HG03097 (cell line): Measurements from ENCODE around the gene ADAMTS17.
"Not testable (repeated sequence)": the region's sequence is repeated elsewhere in the genome, so short reads cannot be mapped to it uniquely, and the experiment has no call there.

Experiments
- ATAC-seq: cut with Tn5 transposase; IDR thresholded peaks from one replicate; pipeline ENCODE4 v1.9.1; 2021; ENCODE audit not compliant: unreplicated experiment, low FRiP score

ADAMTS17 gene

DNA sequence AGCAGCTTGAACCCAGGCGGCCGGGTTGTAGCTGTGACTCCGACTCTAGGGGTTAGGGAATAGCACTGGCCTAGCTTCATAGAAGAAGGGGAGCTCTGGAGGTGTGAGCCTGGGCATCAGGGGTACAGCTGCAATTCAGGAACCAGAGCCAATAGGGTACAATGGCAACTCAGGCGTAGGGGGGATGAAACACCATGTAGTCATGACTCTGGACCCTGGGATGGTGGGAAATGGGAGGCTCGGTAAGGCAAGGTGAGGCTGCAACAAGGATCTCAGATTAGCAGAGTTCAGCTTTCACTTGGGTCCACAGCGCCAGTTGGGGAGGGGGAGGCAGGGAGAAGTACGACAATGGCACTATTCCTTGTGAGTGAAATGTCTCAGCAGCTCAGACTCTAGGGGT lies 398.3 kb downstream of the ADAMTS17 start:
- ATAC-seq: no peak

- ATAC-seq: no peak
These were observed 408.9 kb downstream of the ADAMTS17 start for GRCh38 chr15:99932676-99933402.

DNA sequence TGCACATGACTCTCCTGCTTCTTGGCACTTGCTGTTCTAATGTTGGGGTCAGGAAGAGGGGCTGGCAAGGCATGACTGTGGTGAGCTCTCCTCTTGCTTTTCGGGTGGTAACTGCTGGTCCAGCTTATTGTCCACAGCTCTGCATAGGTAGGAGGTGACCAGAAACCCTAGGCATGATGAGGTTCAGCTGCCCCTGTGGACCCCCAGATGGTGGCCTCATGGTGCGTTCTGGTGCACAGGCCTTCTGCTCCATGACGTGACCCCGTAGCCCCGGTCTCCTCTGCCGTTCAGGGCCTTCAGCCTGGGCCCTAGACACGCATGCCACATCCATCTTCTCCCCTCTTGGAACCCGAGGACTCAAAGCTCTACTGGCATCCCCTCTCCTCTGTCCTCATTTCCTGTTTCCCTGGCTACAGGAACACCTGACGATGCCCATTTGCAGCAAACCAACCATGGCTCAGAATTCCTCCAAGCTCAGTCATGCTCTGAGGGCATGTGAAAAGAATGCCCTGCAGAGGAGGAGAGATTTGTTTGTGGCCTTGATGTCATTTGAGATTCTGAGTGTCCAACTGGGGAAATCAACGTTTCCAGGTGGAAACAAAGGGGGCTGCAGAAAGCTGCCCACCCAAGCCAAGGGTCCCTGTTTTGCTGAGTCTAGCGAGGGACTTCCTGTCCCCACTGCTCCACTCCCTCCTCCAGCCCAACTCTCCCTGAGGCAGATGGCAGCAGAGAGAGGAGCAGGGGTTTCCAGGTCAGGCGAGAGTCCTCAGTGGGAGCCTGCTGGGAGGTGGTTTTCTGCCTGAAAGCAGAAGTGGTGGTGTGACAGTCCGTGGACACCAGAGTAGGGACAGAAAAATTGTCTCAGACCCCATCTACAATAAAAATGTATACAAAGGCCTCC lies 409.8 kb downstream of the ADAMTS17 start:
- no peak for ATAC-seq

DNA sequence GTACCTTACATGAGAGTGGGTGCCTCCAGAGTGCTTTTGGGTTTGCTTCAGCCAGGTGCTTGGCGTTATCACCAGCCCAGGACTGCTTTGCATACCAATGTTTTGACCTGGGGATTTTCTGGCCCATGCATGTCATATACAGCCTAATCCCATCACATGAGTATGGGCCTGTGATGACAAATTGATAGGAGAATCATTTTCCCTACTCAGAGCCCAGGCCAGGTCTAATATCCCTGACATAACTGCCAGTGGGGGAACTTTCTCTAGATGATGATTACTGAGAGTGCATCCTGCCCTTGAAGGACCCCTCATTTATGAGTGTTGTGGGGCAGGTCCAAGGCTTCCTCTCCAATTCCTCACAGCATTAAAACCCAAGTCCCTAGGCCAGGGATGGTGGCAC lies 411.1 kb downstream of the ADAMTS17 start:
- ATAC-seq: no peak

- ATAC-seq: no peak
These were observed 412.5 kb downstream of the ADAMTS17 start for GRCh38 chr15:99929266-99929665.

GRCh38 chr15:99928429-99928981 lies 413.3 kb downstream of the ADAMTS17 start:
- peak; percentile 74 for ATAC-seq

- not testable (repeated sequence) for ATAC-seq
These were observed 415.2 kb downstream of the ADAMTS17 start for GRCh38 chr15:99926532-99926931.

- ATAC-seq: no peak
These were observed 415.9 kb downstream of the ADAMTS17 start for GRCh38 chr15:99925661-99926461.

DNA sequence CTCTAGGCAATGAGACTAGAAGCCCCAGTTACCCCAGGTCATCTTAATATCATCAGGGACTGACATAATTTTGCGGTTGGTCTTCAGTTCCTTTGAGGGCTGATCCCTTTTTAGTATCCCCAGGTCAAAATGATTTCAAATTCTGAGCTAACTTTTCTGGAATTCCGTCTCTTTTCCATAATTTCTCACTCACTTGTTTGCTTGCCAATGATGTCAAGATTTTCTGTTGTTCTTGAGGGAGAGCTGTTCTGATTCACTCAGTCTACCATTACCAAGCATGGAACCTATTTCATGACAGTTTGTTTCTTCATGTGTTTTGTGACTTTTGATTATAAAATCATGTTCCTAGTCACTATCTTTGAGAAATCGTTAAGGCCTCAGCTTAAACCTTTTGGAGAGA lies 418.1 kb downstream of the ADAMTS17 start:
- no peak for ATAC-seq
